Measurements from ENCODE around the gene NOX5.

The NOX5 gene

DNA sequence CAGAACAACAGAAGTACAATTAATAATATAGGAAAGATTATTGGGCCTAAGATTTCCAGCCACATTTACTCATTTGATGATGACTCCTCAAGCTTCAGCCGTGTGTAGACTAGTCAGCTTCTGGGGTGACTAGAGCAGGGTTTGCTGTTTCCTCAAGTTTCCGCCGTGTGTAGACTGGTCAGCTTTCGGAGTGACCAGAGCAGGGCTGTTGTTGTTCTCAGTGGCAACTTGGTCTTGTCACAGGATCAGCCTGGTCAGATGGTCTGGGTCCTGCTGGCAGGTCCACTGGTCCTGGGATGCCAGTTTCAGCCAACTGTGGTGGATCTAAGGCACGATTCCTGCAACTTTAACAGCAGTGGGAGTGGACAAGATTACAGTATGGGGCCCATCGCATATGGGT lies 21.8 kb upstream of the NOX5 start:
- no peak overlapping the region for H3K9ac ChIP-seq (ENCODE audit: low read length)
- DNase-seq (ENCODE audit: low read depth): no peak
- H3K36me3 ChIP-seq (ENCODE audit: control insufficient read depth, insufficient read depth, low read length, severe bottlenecking): no peaks in the 10 kb centered on the region
- no peak overlapping the region for H3K4me3 ChIP-seq (ENCODE audit: low read length)
- no peaks in the 10 kb centered on the region for H3K27me3 ChIP-seq (replicated peaks; ENCODE audit: control insufficient read depth, insufficient read depth, low read length)
- no peaks in the 10 kb centered on the region for H3K9me3 ChIP-seq (ENCODE audit: control insufficient read depth, low read length)
- H3K4me1 ChIP-seq (ENCODE audit: control insufficient read depth, insufficient read depth, low read length): peaks cover 15% of the 10 kb centered on the region

DNA sequence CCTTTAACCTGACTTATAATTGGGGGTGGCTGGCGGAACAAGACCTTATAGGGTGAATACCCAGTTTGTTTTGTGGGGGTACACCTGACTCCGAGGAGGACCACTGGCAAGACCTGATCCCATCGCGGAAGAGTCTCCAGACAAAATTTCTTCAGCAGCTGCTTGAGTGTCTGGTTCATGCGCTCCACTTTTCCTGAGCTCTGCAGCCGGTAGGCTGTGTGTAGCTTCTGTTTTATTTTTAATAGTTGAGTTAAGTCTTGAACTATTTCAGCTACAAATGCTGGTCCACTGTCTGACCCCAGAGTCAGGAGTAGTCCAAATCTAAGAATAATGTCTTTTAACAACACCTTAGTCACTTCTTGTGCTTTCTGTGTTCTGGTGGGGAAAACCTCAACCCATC lies 21.2 kb upstream of the NOX5 start:
- DNase-seq (ENCODE audit: low read depth): no peak

DNA sequence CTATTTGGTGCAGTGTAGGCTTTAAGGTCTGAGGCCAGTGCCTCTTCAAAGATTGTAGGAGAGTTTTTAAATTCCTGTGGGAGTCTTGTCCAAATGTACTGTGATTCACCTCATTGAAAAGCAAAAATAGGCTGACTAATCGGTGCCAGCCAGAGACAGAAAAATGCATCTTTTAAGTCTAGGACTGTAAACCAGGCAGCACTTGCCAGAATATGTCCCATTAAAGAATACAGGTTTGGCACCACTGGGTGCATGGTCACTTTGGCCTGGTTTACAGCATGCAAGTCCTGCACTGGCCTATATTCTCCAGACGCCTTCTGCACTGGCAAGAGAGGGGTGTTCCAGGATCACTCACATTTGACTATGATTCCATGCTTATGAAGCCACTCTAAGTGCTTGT lies 20.3 kb upstream of the NOX5 start:
- peak; percentile 47 for DNase-seq (ENCODE audit: low read depth)
- H3K27me3 ChIP-seq (replicated peaks; ENCODE audit: control insufficient read depth, insufficient read depth, low read length): no peaks in the 10 kb centered on the region
- no peaks in the 10 kb centered on the region for H3K9me3 ChIP-seq (ENCODE audit: control insufficient read depth, low read length)
- peaks cover 15% of the 10 kb centered on the region for H3K4me1 ChIP-seq (ENCODE audit: control insufficient read depth, insufficient read depth, low read length)
- no peak overlapping the region for H3K4me3 ChIP-seq (ENCODE audit: low read length)
- H3K36me3 ChIP-seq (ENCODE audit: control insufficient read depth, insufficient read depth, low read length, severe bottlenecking): no peaks in the 10 kb centered on the region
- H3K9ac ChIP-seq (ENCODE audit: low read length): no peak overlapping the region

More for the DNA sequence above, 21.2 kb upstream of the NOX5 start:
- Histone ChIP-seq H3K9ac (ENCODE audit: low read length) (no peak overlapping the region), H3K36me3 (ENCODE audit: control insufficient read depth, insufficient read depth, low read length, severe bottlenecking) (no peaks in the 10 kb centered on the region), H3K27me3 (replicated peaks; ENCODE audit: control insufficient read depth, insufficient read depth, low read length) (no peaks in the 10 kb centered on the region), H3K4me1 (ENCODE audit: control insufficient read depth, insufficient read depth, low read length) (peaks cover 15% of the 10 kb centered on the region), H3K4me3 (ENCODE audit: low read length) (no peak overlapping the region), H3K9me3 (ENCODE audit: control insufficient read depth, low read length) (no peaks in the 10 kb centered on the region)

DNA sequence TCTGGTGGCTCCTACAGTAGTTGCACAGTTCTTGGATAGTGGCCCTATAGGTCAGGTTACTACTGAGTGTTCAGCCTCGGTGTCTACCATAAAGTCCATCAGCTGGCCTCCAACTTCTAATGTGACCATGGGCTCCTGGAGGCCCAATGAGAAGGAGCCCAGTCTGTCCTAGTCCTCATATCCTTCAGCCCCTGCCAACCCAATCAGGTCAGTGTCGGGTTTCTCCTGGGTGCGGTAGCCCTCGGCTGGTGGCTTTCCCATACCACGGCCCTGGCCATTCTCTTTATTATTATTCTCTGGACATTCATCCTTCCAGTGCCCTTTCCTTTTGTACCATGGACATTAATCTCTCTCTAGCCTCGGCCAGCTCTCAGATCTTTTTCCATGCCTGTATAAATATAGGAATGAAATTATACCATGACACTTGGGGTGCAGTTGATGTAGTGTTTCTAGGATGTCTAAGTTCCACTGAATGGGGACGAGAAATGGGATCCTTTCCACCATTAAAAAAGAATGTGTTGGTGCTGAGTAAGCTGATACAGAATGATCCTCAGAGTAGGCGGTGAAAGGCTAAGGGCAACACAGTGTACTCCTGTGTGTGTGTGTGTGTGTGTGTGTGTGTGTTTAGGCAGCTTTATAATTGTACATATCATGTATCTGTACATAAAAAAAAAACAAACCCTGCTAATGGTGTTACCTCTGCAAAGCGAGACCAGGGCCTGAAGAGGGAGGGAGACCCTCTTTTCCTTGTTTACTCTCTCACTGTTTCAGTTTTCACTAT lies 19.3 kb upstream of the NOX5 start:
- H3K36me3 ChIP-seq (ENCODE audit: control insufficient read depth, insufficient read depth, low read length, severe bottlenecking): no peaks in the 10 kb centered on the region
- no peaks in the 10 kb centered on the region for H3K9me3 ChIP-seq (ENCODE audit: control insufficient read depth, low read length)
- peaks cover 15% of the 10 kb centered on the region for H3K4me1 ChIP-seq (ENCODE audit: control insufficient read depth, insufficient read depth, low read length)
- no peak for DNase-seq (ENCODE audit: low read depth)
- H3K9ac ChIP-seq (ENCODE audit: low read length): no peak overlapping the region
- H3K4me3 ChIP-seq (ENCODE audit: low read length): no peak overlapping the region
- H3K27me3 ChIP-seq (replicated peaks; ENCODE audit: control insufficient read depth, insufficient read depth, low read length): no peaks in the 10 kb centered on the region

DNA sequence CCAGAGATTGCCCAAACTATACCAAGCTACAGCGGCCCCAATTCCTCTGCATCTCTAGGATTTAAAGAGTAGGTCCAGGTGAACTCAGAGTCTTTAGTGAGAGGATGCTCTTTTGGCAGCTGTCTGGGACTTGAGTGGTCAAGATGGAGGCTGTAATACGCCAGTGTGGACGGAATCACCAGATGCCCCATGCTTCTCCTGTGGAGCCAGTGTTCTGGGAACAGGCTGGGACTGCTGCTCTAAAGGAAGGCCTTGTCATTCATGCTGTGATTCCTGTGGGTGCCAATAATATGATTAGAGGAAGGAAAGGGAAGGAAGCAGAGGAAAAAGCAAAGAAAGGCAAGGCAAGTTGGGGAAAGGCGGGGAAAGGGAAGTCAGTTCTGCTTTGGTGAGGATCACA lies 17.4 kb upstream of the NOX5 start:
- Histone ChIP-seq H3K4me3 (ENCODE audit: low read length) (no peak overlapping the region), H3K9me3 (ENCODE audit: control insufficient read depth, low read length) (no peaks in the 10 kb centered on the region), H3K36me3 (ENCODE audit: control insufficient read depth, insufficient read depth, low read length, severe bottlenecking) (no peaks in the 10 kb centered on the region), H3K4me1 (ENCODE audit: control insufficient read depth, insufficient read depth, low read length) (peaks cover 20% of the 10 kb centered on the region), H3K9ac (ENCODE audit: low read length) (no peak overlapping the region), H3K27me3 (replicated peaks; ENCODE audit: control insufficient read depth, insufficient read depth, low read length) (no peaks in the 10 kb centered on the region)
- no peak for DNase-seq (ENCODE audit: low read depth)

DNA sequence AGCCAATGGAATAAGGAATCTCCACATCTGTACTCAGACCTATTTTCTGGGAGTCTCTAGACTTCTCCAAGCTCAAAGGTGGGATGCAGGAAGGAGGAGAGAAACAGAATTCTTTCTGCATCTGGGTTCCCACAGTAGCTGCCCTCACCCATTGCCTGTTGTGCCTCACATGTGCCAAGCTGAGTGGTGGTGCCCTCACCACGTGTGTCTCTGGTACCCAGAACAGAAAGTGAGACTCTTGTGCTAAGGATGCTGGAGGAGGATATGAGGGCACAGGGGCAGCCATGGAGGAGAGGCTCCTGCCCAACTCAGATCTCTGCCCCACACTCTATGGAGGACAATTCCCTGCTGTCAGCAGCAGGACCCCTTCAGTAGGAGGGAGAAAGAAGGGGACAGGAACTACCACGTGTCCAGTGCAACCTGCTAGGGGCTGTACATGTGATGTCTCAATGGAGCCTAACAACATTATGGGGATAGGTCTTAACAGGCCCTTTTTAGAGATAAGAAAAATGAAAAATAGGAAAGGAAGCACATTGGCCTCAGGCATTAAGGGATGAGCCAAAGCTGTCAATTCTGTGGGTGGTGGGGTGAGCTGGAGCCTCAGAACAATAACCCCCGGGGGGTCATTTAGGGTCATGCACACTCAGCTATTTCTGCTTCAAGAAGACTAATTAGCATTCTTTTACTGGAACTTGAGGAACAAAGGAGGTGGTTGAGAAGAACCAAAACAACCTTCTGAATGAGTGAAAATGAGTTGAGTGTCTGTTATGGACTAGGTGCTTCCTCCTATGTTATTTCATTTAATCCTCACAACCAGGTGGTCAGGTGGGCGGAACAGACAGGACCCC lies 16.3 kb upstream of the NOX5 start:
- Histone ChIP-seq H3K27me3 (replicated peaks; ENCODE audit: control insufficient read depth, insufficient read depth, low read length) (peaks cover 7% of the 10 kb centered on the region), H3K4me1 (ENCODE audit: control insufficient read depth, insufficient read depth, low read length) (peaks cover 20% of the 10 kb centered on the region), H3K4me3 (ENCODE audit: low read length) (no peak overlapping the region), H3K9me3 (ENCODE audit: control insufficient read depth, low read length) (no peaks in the 10 kb centered on the region), H3K9ac (ENCODE audit: low read length) (no peak overlapping the region), H3K36me3 (ENCODE audit: control insufficient read depth, insufficient read depth, low read length, severe bottlenecking) (no peaks in the 10 kb centered on the region)
- no peak for DNase-seq (ENCODE audit: low read depth)

DNA sequence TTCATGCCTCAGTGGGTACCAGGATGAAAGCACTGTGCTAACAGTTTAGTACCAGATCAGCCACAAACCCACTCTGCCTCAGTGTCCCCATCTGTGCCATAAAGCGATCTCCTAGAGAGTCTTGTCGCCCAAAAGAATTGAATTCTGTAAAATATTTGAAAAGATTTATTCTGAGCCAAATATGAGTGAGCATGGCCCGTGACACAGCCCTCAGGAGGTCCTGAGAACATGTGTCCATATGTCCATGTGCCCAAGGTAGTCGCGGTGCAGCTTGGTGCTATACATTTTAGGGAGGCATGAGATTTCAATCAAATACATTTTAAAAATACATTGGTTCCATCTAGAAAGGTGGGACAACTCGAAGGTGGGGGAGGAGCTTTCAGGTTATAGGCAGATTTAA lies 15.4 kb upstream of the NOX5 start:
- Histone ChIP-seq H3K27me3 (replicated peaks; ENCODE audit: control insufficient read depth, insufficient read depth, low read length) (peaks cover 10% of the 10 kb centered on the region), H3K36me3 (ENCODE audit: control insufficient read depth, insufficient read depth, low read length, severe bottlenecking) (no peaks in the 10 kb centered on the region), H3K4me3 (ENCODE audit: low read length) (no peak overlapping the region), H3K4me1 (ENCODE audit: control insufficient read depth, insufficient read depth, low read length) (peaks cover 14% of the 10 kb centered on the region), H3K9me3 (ENCODE audit: control insufficient read depth, low read length) (no peaks in the 10 kb centered on the region), H3K9ac (ENCODE audit: low read length) (no peak overlapping the region)
- DNase-seq (ENCODE audit: low read depth): no peak

DNA sequence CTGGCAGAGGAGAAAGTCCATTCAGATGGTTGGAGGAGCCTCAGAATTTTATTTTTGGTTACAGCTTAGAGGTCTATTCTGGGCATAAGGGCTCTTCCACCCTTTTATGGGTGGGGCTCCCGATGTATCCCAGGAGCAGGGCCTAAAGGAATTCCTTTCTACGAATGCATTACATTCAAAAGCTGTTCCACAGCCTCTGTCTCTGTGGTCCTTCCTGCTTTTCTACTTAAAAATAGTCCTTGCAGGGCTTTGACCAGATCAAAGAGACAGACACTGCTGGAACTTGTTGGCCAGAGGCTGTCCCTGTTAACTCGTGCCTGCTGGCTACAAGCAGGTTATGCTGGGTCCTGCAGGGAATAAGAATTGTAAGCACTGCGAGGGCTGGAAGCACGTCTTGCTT lies 14.4 kb upstream of the NOX5 start:
- Histone ChIP-seq H3K9ac (ENCODE audit: low read length) (no peak overlapping the region), H3K9me3 (ENCODE audit: control insufficient read depth, low read length) (no peaks in the 10 kb centered on the region)
- DNase-seq (ENCODE audit: low read depth): no peak

DNA sequence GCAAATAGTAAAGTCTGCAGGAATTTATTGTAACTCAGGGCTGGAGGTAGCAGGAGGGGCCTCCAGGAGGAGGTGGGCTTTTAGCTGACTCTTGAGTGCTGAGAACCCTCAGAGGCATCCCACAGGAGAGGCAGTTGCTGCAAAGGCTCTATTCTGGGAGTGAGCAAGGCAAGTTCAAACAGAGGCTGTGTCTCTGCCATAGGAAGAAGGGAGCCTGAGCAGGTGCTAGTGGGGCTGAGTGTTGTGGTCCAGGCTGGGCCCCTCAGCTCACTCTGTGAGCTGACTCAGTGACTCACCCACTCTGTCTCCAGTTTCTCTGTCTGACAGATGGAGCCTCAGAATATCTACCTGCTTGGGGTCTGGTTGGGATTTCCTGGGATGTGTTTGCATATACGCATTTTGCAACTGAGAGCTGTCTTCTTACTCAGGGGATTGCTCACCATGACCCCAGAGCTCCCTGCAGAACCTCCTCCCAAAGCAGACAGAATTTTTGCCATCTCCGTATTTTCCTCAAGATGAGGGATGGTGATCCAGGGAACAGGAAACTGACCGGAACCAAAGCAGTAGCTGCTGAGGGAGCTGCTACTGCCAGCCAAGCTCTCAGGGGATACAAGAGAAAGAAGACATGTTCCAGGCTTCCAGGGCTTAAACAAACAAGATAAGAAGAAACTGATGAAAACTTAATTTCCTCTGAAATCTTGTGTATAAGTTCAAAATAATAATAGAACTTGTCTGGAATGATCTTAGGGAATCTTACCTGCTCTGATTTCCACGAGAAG lies 13.6 kb upstream of the NOX5 start:
- no peak overlapping the region for H3K4me3 ChIP-seq (ENCODE audit: low read length)
- DNase-seq (ENCODE audit: low read depth): no peak
- H3K36me3 ChIP-seq (ENCODE audit: control insufficient read depth, insufficient read depth, low read length, severe bottlenecking): no peaks in the 10 kb centered on the region
- peaks cover 11% of the 10 kb centered on the region for H3K27me3 ChIP-seq (replicated peaks; ENCODE audit: control insufficient read depth, insufficient read depth, low read length)
- no peaks in the 10 kb centered on the region for H3K9me3 ChIP-seq (ENCODE audit: control insufficient read depth, low read length)
- H3K4me1 ChIP-seq (ENCODE audit: control insufficient read depth, insufficient read depth, low read length): peaks cover 5% of the 10 kb centered on the region
- H3K9ac ChIP-seq (ENCODE audit: low read length): no peak overlapping the region

More for the DNA sequence above, 14.4 kb upstream of the NOX5 start:
- Histone ChIP-seq H3K4me1 (ENCODE audit: control insufficient read depth, insufficient read depth, low read length) (peaks cover 5% of the 10 kb centered on the region), H3K36me3 (ENCODE audit: control insufficient read depth, insufficient read depth, low read length, severe bottlenecking) (no peaks in the 10 kb centered on the region), H3K4me3 (ENCODE audit: low read length) (no peak overlapping the region), H3K27me3 (replicated peaks; ENCODE audit: control insufficient read depth, insufficient read depth, low read length) (peaks cover 11% of the 10 kb centered on the region)

DNA sequence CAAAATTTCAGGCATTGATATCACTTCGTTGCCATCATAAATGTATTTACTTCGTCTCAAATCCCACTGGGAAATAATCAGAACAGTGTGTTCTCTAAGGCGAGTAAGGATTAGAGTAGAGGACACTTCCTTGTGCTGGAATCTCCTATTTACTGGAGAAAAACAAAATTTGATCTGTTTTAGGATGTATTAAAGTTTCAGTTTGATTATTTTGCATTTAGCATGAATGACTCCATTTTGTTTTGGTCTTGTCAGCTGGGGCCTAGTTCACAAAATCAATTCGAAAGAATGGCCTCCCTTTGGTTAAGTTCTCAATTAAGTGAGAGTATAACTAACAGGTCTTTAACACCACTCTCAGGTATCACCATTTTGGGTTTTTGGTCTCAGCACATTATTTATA lies 11.7 kb upstream of the NOX5 start:
- DNase-seq (ENCODE audit: low read depth): no peak
- Histone ChIP-seq H3K4me3 (ENCODE audit: low read length) (no peak overlapping the region), H3K27me3 (replicated peaks; ENCODE audit: control insufficient read depth, insufficient read depth, low read length) (peaks cover 11% of the 10 kb centered on the region), H3K9me3 (ENCODE audit: control insufficient read depth, low read length) (peaks cover 6% of the 10 kb centered on the region), H3K4me1 (ENCODE audit: control insufficient read depth, insufficient read depth, low read length) (peaks cover 5% of the 10 kb centered on the region), H3K36me3 (ENCODE audit: control insufficient read depth, insufficient read depth, low read length, severe bottlenecking) (no peaks in the 10 kb centered on the region), H3K9ac (ENCODE audit: low read length) (no peak overlapping the region)

DNA sequence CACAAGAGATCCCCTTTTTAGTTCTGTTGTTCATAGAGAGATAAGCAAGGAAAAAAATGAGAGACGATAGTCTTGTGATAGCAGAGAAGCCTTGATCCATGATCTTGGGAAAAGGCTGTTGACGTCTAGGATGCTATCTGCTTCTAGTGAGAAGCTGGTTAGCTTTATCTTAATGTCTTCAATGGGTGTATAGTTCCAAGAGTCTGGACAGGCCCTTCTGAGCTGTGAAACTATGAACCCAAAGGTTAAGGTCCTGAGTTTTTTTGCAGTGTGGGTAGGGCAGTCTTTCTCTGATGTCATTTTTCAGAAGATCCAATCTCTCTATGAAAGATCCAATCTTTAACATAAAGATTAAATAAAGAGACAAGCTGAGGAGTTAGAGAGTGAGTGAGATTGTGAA lies 10.5 kb upstream of the NOX5 start:
- Histone ChIP-seq H3K4me3 (ENCODE audit: low read length) (no peak overlapping the region), H3K9ac (ENCODE audit: low read length) (no peak overlapping the region), H3K4me1 (ENCODE audit: control insufficient read depth, insufficient read depth, low read length) (peaks cover 5% of the 10 kb centered on the region), H3K36me3 (ENCODE audit: control insufficient read depth, insufficient read depth, low read length, severe bottlenecking) (no peaks in the 10 kb centered on the region), H3K27me3 (replicated peaks; ENCODE audit: control insufficient read depth, insufficient read depth, low read length) (peaks cover 11% of the 10 kb centered on the region), H3K9me3 (ENCODE audit: control insufficient read depth, low read length) (peaks cover 17% of the 10 kb centered on the region)
- no peak for DNase-seq (ENCODE audit: low read depth)
